ENCODE measurements around the gene PEAR1. TPM values are rescaled to one million over a fixed set of nuclear protein-coding genes. Genes with fewer than 3 reads are reported as not detected.

Gene PEAR1
- total RNA-seq, 3 donors from 2014 or later: 2.3 to 7.2 (median 4.6) TPM

DNA sequence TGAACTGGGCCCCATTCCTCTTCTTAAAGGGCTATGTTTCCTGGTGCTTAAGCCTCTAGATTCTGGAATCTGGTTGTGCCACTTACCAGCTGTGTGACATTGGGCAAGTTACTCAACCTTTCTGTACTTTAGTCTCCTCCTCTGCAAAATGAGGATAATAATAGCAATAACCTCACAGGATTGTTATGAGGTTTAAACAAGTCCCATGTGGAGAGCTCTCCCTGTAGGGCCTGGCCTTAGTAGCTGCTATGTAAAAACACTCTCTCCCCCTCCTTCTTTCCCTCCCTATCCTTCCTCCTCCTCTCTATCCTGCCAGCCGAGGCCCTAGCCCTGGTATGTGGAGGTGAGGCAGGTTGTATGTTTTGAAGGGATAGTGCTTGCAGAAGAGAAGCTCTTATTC lies 8.2 kb upstream of the PEAR1 start:
- ATAC-seq (no peak), DNase-seq (no peak)
- intact Hi-C loops (cut with DNase I, micrococcal nuclease): no loop called here
- TF ChIP-seq, protein P1, sequence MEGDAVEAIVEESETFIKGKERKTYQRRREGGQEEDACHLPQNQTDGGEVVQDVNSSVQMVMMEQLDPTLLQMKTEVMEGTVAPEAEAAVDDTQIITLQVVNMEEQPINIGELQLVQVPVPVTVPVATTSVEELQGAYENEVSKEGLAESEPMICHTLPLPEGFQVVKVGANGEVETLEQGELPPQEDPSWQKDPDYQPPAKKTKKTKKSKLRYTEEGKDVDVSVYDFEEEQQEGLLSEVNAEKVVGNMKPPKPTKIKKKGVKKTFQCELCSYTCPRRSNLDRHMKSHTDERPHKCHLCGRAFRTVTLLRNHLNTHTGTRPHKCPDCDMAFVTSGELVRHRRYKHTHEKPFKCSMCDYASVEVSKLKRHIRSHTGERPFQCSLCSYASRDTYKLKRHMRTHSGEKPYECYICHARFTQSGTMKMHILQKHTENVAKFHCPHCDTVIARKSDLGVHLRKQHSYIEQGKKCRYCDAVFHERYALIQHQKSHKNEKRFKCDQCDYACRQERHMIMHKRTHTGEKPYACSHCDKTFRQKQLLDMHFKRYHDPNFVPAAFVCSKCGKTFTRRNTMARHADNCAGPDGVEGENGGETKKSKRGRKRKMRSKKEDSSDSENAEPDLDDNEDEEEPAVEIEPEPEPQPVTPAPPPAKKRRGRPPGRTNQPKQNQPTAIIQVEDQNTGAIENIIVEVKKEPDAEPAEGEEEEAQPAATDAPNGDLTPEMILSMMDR (IDR thresholded peaks at IDR 0.05): no peak
- Histone ChIP-seq H3K4me1 (ENCODE audit: low read depth) (no peaks in the 10 kb centered on the region), H3K4me3 (no peak overlapping the region), H3K36me3 (ENCODE audit: low read depth) (no peaks in the 10 kb centered on the region), H3K9me3 (no peaks in the 10 kb centered on the region)

DNA sequence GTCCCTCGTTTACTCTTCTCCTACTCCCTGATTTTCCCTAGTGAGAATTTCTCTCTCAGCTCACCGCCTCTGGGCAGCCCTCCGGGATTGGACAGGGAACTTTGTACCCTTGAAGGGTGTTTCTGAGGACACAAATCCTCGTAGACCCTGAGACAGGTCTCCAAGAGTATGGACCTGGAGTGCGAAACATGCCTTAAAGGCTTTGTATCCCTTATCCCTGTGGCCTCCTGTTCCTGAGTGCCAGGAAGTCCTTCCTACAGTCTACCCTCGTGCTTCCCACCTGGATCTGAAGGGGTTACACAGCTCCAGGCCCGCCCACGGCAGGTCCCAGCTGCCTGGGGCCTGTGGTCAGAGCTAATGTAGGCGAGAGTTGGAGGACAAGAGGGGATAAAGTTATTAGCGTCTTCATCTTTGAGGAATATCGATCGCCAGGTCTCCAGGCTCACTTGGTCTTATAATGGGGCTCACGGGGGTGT lies 7.6 kb upstream of the PEAR1 start:
- intact Hi-C loops (cut with DNase I, micrococcal nuclease): no loop called here
- TF ChIP-seq, protein P1 (IDR thresholded peaks at IDR 0.05): no peak
- H3K9me3 ChIP-seq: no peaks in the 10 kb centered on the region
- no peak overlapping the region for H3K4me3 ChIP-seq
- H3K36me3 ChIP-seq (ENCODE audit: low read depth): no peaks in the 10 kb centered on the region
- DNase-seq (no peak), ATAC-seq (no peak)
- no peaks in the 10 kb centered on the region for H3K4me1 ChIP-seq (ENCODE audit: low read depth)

DNA sequence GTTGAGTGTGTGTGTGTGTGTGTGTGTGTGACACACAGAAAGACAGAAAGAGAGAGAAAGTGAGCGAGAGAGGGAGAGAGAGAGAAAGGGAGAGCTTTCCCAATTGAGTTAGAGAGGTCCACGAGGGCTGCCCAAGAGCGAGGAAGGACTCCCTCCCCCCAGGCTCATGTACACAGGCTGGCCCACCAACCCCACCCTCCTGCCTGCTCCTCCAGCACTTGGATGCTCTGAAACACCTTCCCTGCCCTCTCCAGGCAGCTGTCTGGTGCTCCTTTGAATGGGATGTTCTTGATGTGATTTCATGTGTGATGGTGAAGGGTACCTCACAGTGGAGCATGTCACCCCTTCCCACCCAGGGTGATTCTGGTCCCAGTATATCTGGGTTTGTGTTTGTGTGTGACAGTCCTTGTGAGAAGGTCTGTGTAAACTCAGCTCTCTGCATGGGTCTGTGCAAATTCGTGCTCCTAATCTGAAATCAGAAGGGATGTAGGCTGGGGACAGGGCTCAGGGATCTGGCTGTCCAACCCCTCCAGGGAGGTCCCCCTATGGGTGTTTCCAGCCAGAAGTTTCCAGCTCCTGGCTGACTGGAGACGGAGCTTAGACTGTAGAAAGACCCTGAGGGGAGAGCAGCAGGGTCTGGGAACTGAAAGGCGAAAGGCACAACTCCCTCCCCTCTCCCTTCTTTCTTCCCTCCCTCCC lies 6.8 kb upstream of the PEAR1 start:
- DNase-seq: no peak
- H3K4me3 ChIP-seq: no peak overlapping the region
- H3K9me3 ChIP-seq: no peaks in the 10 kb centered on the region
- TF ChIP-seq, protein P1 (IDR thresholded peaks at IDR 0.05): no peak
- intact Hi-C loops (cut with DNase I, micrococcal nuclease): no loop called here
- ATAC-seq: no peak
- H3K4me1 ChIP-seq (ENCODE audit: low read depth): no peaks in the 10 kb centered on the region
- H3K36me3 ChIP-seq (ENCODE audit: low read depth): no peaks in the 10 kb centered on the region

DNA sequence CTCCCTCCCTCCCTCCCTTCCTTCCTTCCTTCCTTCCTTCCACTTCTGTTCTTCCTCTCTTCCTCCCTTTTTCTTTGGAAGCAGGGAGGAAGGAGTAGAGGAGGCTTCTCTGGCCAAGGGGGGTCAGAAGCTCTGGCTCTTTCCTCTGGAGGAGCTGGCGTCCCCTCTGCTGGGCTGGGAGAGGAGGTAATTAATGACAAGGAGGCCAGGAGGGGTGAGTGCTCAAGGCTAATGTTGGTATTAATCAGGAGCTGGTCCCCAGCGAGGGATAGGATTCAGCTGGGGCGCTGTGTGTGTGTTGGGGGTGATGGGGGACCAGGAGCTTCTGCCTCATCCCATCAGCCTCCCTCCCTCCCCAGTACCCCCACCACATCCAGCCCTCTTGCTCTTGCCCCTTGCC lies 6.2 kb upstream of the PEAR1 start:
- Histone ChIP-seq H3K36me3 (ENCODE audit: low read depth) (no peaks in the 10 kb centered on the region), H3K9me3 (no peaks in the 10 kb centered on the region), H3K4me1 (ENCODE audit: low read depth) (peaks cover 3% of the 10 kb centered on the region), H3K4me3 (no peak overlapping the region)
- DNase-seq: no peak
- no peak for ATAC-seq
- intact Hi-C loops (cut with DNase I, micrococcal nuclease): no loop called here
- TF ChIP-seq, protein P1 (IDR thresholded peaks at IDR 0.05): no peak

DNA sequence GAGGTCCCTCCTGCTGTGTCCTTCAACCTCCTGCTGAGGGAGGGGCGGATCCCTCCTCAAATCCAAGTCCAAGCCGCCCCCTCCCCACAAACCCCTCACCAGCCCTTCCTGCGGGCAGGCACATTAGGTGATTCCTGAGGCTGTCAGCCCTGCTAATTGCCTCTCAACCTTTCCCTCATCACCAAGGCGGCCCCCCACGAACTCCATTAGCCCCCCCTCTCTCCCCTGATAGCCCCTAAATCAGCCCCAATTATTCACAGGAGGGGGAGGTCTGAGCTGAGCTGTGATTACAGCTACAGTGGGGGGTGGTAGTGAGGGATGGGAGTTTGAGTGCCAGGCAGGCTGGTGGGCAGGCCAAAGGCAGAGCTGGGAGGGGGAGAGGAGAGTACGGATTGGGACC lies 5.8 kb upstream of the PEAR1 start:
- no peaks in the 10 kb centered on the region for H3K36me3 ChIP-seq (ENCODE audit: low read depth)
- TF ChIP-seq, protein P1 (IDR thresholded peaks at IDR 0.05): no peak
- H3K4me3 ChIP-seq: no peak overlapping the region
- intact Hi-C loops (cut with DNase I, micrococcal nuclease): no loop called here
- H3K9me3 ChIP-seq: no peaks in the 10 kb centered on the region
- H3K4me1 ChIP-seq (ENCODE audit: low read depth): peaks cover 3% of the 10 kb centered on the region
- ATAC-seq (no peak), DNase-seq (no peak)

Measured in mucosa of descending colon (tissue), 3 donors.